ENCODE measurements around the gene MEIS2. TPM values are rescaled to one million over a fixed set of nuclear protein-coding genes. Genes with fewer than 3 reads are reported as not detected.

Gene MEIS2
- total and polyA plus RNA-seq, 2 of the 13 experiments (the other 11 are each of a cell fraction or from before 2014, with no cell fraction given) = 10.7 to 12.4 TPM

DNA sequence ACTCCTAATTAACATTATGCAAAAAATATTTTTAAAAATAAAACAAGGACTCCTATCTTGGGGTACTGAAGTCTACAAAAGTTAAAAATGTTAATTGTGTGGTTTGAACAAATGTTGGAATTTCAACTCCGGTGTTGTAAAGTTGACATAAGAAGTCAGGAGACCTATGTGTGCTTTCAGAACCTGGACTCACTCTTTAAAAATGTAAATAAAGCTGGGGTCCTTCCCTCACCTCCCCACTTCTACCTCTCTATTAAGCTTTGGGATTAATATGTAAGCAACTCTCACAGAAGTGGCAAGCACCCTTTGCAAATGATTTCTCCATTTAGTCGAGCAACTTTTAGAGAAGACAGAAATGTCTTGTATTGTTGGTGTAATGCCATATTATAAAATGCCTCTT, 11.9 kb downstream of the MEIS2 start (continued):
- TF ChIP-seq GABPA (IDR thresholded peaks at IDR 0.05; ENCODE audit: low read depth, low read length) (no peak), GABPA (CRISPR knock-in tag; IDR thresholded peaks at IDR 0.05; ENCODE audit: low read depth) (no peak), ZNF33A (CRISPR knock-in tag; IDR thresholded peaks at IDR 0.05; ENCODE audit: borderline replicate concordance) (no peak), MEIS1 (CRISPR knock-in tag; IDR thresholded peaks at IDR 0.05; ENCODE audit: borderline replicate concordance) (no peak), ZBTB42 (CRISPR knock-in tag; IDR thresholded peaks at IDR 0.05) (no peak), GATAD2A (CRISPR knock-in tag; IDR thresholded peaks at IDR 0.05) (peak; percentile 44; the same call in 1 of the 2 replicates), YEATS4 (CRISPR knock-in tag; IDR thresholded peaks at IDR 0.05; ENCODE audit: borderline replicate concordance) (no peak), KDM6A (CRISPR knock-in tag; IDR thresholded peaks at IDR 0.05; ENCODE audit: low read depth) (no peak), SOX13 (IDR thresholded peaks at IDR 0.05) (no peak), SOX13 (CRISPR knock-in tag; conservative IDR thresholded peaks at IDR 0.05 in 1 of 2, IDR thresholded peaks at IDR 0.05 in 1 of 2) (peak in 1 of 2 experiments; percentile 62; a peak in 1 of 4 replicates), FOSL1 (CRISPR knock-in tag; IDR thresholded peaks at IDR 0.05; ENCODE audit: borderline replicate concordance) (peak; percentile 22; the same call in 1 of the 2 replicates), ISL2 (CRISPR knock-in tag; IDR thresholded peaks at IDR 0.05) (no peak), AHDC1 (CRISPR knock-in tag; IDR thresholded peaks at IDR 0.05; ENCODE audit: borderline replicate concordance) (peak; percentile 61; the same call in 1 of the 2 replicates), POGZ (CRISPR knock-in tag; IDR thresholded peaks at IDR 0.05) (0 out of 2 replicates have a peak, but pooled peaks have one; percentile 38)
- TF ChIP-seq, protein P1, sequence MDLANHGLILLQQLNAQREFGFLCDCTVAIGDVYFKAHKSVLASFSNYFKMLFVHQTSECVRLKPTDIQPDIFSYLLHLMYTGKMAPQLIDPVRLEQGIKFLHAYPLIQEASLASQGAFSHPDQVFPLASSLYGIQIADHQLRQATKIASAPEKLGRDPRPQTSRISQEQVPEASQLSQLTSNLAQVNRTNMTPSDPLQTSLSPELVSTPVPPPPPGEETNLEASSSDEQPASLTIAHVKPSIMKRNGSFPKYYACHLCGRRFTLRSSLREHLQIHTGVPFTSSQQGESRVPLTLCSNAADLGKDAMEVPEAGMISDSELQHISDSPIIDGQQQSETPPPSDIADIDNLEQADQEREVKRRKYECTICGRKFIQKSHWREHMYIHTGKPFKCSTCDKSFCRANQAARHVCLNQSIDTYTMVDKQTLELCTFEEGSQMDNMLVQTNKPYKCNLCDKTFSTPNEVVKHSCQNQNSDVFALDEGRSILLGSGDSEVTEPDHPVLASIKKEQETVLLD (CRISPR knock-in tag; IDR thresholded peaks at IDR 0.05; ENCODE audit: low read depth) = no peak

Measured in HepG2 (cell line).